HFF-Myc (cell line): ENCODE data around the gene FUT7.

ENCODE experiments used
- DNase-seq: peaks from one replicate; pipeline ENCODE4 v3.0.0-alpha.2; 2011; ENCODE audit warnings: low read depth; ENCODE audit errors: extremely low read depth
- H3K4me3 ChIP-seq: replicated peaks from 2 replicates; pipeline ENCODE4 v1.5.1; 2011; ENCODE audit warnings: low read depth, mild to moderate bottlenecking, control low read depth, low read length
- CTCF ChIP-seq: IDR thresholded peaks from 2 replicates; pipeline ENCODE4 v1.5.1; 2012; ENCODE audit warnings: mild to moderate bottlenecking, low read depth, low read length, control low read depth; ENCODE audit errors: missing control alignments

Gene FUT7

GRCh38 chr9:137077010-137077747 is 45.3 kb upstream of the FUT7 start, which contains the start of gene UAP1L1:
TSS of gene UAP1L1 (plus strand) at chr9:137077517. CDS start at chr9:137077533, 16 bp downstream.
- no peak for DNase-seq
- H3K4me3 ChIP-seq: peak within 1 kb of the TSS; percentile 61
- no peak for TF ChIP-seq CTCF

- TF ChIP-seq CTCF: no peak
- H3K4me3 ChIP-seq: peak overlapping the region; percentile 61
- DNase-seq: no peak
Measured at GRCh38 chr9:137076636-137077009, 44.7 kb upstream of the FUT7 start.

- TF ChIP-seq CTCF: no peak
- no peak overlapping the region for H3K4me3 ChIP-seq
- DNase-seq: no peak
Measured at GRCh38 chr9:137075275-137075775, 43.4 kb upstream of the FUT7 start.

GRCh38 chr9:137074657-137075274 is 42.9 kb upstream of the FUT7 start:
- no peak for DNase-seq
- H3K4me3 ChIP-seq: no peak overlapping the region
- TF ChIP-seq CTCF: no peak

- H3K4me3 ChIP-seq: no peak overlapping the region
- no peak for TF ChIP-seq CTCF
- no peak for DNase-seq
Measured at GRCh38 chr9:137073992-137074399, 42.1 kb upstream of the FUT7 start.

- DNase-seq: no peak
- TF ChIP-seq CTCF: no peak
- peak overlapping the region; percentile 58 for H3K4me3 ChIP-seq
Measured at GRCh38 chr9:137071282-137071681, 39.4 kb upstream of the FUT7 start.
